Esophagus squamous epithelium (tissue), 4 donors: Measurements from ENCODE around the gene CNTNAP2.

Experiments
- CTCF ChIP-seq, 6 experiments: fragments of 450-650 bp in 4 of 6; fragments of 200-600 bp in 2 of 6; sonication (generic) in 2 of 6; IDR thresholded peaks; one replicate each; pipeline ENCODE4 v1.5.1; 2016 to 2019; ENCODE audit warnings: antibody characterized with exemption in 6 of 6, mild to moderate bottlenecking in 4 of 6, moderate library complexity in 4 of 6
- POLR2A ChIP-seq, 4 donors: fragments of 450-650 bp; IDR thresholded peaks; one replicate each; pipeline ENCODE4 v1.6.1; 2017; ENCODE audit warnings: antibody characterized with exemption in 4 of 4, mild to moderate bottlenecking in 4 of 4, moderate library complexity in 3 of 4

DNA sequence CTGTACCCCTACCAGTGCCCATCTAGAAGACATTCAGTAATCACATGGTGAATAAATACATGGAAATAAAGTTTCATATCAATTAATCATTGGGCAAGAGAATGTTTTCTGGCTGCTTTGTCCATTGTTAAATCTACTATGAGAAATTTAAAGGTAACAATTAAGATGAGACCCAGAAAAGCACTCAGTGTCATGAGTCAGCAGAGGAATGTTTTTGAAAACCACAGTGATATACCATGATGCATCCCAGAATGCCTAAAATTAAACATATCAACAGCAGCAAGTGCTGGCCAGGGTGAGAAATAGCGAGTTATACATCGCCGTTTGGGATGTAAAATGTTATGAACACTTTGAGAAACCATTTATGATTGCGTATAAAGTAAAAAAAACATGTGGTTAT is 1648.7 kb downstream of the CNTNAP2 start:
- TF ChIP-seq POLR2A (IDR thresholded peaks at IDR 0.05): no peak
- no peak for TF ChIP-seq CTCF (IDR thresholded peaks at IDR 0.05)
